ENCODE measurements around the gene SPATS2. TPM values are rescaled to one million over a fixed set of nuclear protein-coding genes. Genes with fewer than 3 reads are reported as not detected.
"Not testable (repeated sequence)": the region's sequence is repeated elsewhere in the genome, so short reads cannot be mapped to it uniquely, and the experiment has no call there.

Gene SPATS2
- 21.3 and 33.4 TPM in 2 replicates for total RNA-seq

DNA sequence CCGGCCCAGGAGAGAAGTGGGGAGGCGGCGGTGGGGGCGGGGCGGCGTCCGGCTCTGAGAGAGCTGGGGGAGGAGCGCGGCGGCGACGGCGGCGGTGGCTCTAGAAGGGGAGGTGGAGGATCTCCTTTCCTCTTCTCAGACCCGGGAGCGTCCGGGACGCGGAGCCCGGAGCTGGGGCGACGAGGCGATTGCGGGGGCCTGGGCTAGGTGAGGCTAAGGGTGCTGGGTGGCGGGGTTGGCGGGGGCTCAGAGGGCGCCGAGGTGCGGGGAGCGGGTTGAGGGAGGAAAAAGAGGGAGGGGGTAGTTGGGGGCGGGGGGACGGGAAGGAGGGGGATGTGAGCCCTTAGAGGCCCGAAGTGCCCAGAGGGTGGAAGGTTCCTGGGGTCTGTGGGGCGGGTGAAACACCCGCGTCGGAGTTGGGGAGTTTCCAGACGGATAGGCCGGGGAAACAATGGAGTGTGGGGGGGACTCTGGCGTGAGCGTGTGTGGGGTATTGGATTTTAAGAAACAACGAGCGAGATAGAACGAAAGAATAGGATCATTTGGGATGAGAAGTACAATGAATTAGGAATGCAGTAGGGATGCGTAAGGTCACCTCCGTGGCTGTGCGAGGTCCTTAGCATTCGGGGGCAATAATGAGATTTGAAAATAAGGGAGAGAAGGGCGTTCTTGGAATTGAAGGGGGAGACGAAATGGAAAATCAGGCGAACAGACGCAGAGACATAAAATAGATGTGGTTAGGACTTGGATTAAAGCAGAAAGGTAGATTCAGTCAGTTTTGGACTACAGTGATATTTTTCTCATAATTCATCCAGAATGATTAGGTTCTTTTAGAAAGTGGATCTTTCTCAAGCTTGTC, at the start of gene SPATS2:
TSS of gene SPATS2 (plus strand) at position 82 of the 859 bp plus-strand sequence. CDS start 93,551 bp downstream, outside the sequence.
- peak; percentile 31 for DNase-seq (ENCODE audit: low read depth)
- Histone ChIP-seq H3K36me3 (ENCODE audit: control insufficient read depth, insufficient read depth, low read length) (peaks cover 1% of the 10 kb centered on the region), H3K27me3 (ENCODE audit: control insufficient read depth, insufficient read depth, low read length) (no peaks in the 10 kb centered on the region), H3K4me3 (ENCODE audit: low read depth, low read length) (peak within 1 kb of the TSS; percentile 90)
- TF ChIP-seq, protein P1, sequence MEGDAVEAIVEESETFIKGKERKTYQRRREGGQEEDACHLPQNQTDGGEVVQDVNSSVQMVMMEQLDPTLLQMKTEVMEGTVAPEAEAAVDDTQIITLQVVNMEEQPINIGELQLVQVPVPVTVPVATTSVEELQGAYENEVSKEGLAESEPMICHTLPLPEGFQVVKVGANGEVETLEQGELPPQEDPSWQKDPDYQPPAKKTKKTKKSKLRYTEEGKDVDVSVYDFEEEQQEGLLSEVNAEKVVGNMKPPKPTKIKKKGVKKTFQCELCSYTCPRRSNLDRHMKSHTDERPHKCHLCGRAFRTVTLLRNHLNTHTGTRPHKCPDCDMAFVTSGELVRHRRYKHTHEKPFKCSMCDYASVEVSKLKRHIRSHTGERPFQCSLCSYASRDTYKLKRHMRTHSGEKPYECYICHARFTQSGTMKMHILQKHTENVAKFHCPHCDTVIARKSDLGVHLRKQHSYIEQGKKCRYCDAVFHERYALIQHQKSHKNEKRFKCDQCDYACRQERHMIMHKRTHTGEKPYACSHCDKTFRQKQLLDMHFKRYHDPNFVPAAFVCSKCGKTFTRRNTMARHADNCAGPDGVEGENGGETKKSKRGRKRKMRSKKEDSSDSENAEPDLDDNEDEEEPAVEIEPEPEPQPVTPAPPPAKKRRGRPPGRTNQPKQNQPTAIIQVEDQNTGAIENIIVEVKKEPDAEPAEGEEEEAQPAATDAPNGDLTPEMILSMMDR (IDR thresholded peaks at IDR 0.05; ENCODE audit: insufficient read depth, low read length, severe bottlenecking), result no peak
- no peak for FAIRE-seq

DNA sequence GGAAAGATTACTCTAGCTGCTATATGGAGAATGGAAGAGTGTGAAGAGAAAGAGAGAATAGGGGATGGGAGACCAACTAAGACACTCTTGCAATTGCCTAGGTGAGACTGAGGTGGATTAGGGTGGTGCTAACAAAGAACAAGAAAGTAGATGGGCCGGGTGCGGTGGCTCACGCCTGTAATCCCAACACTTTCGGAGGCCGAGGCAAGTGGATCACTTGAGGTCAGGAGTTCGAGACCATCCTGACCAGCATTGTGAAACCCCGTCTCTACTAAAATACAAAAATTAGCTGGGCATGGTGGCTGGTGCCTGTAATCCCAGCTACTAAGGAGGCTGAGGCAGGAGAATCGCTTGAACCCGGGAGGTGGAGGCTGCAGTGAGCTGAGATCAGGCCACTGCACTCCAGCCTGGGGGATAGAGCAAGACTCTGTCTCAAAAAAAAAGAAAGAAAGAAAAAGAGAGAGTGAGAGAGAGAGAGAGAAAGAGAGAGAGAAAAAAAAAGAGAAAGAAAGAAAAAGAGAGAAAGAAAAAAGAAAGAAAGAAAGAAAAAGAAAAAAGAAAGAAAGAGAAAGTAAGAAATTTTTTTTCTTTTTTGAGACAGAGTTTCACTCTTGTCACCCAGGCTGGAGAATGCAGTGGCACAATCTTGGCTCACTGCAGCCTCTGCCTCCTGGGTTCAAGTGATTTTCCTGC, 46.7 kb upstream of the SPATS2 start:
- not testable (repeated sequence) for DNase-seq (ENCODE audit: low read depth); H3K36me3 ChIP-seq (ENCODE audit: control insufficient read depth, insufficient read depth, low read length); FAIRE-seq; H3K4me3 ChIP-seq (ENCODE audit: low read depth, low read length); H3K27me3 ChIP-seq (ENCODE audit: control insufficient read depth, insufficient read depth, low read length)

DNA sequence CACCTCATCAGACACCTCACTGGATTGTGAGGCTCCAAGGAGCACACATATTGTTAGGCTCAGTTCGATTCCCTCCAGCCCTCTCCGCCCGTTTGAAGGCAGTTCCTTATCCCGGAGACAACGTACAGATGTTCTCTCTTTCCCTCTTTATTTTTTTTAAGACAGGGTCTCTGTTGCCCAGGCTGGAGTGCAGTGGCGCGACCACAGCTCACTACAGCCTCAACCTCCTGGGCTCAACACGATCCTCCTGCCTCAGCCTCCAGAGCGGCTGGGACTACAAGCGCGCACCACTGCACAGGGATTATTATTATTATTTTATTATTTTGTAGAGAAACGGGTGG, 44.9 kb upstream of the SPATS2 start:
- FAIRE-seq, result no peak
- TF ChIP-seq, protein P1 (IDR thresholded peaks at IDR 0.05; ENCODE audit: insufficient read depth, low read length, severe bottlenecking), result no peak
- Histone ChIP-seq H3K27me3 (ENCODE audit: control insufficient read depth, insufficient read depth, low read length) (no peaks in the 10 kb centered on the region), H3K36me3 (ENCODE audit: control insufficient read depth, insufficient read depth, low read length) (peaks cover 5% of the 10 kb centered on the region), H3K4me3 (ENCODE audit: low read depth, low read length) (peak overlapping the region; percentile 68)
- DNase-seq (ENCODE audit: low read depth), result no peak

DNA sequence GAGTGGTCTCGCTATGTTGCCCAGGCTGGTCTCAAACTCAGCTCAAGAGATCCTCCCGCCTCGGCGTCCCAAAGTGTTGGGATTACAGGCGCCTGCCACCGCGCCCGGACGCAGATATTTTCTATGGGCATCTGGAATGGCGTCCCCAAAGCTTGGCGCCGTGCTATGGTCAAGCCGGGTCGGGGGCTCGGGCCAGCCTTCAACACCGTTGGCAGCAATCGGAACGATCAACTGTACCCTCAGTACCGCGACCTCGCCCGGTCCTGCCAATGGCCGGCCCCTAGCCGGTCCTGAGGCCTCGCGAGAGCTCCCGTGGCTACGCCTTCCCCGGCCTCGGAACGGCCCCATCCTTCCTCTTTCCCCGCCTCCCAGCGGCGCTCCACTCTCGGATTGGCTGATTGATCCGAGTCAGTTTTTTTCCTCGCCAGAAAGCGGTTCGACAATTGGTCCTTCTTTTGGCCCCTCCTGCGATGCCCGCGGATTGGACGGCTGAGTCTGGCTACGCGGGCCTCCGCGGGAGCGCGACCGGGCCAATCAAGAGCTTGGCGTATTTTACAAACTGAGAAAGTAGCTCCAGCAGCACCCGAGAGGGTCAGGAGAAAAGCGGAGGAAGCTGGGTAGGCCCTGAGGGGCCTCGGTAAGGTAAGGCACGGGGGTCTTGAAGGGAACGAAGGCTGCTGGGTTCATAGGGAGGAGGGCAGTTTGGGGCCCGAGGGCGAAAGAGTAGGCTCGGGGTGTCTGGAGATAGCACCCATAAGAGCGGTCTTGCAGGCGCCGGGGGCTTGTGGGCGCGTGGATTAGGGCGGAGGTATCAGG, 44.3 kb upstream of the SPATS2 start, which contains the start of gene TROAP:
TSS of gene TROAP (plus strand) at position 548 of the 816 bp plus-strand sequence. CDS start 354 bp downstream, outside the sequence.
- H3K27me3 ChIP-seq (ENCODE audit: control insufficient read depth, insufficient read depth, low read length), result no peaks in the 10 kb centered on the region
- H3K36me3 ChIP-seq (ENCODE audit: control insufficient read depth, insufficient read depth, low read length), result peaks cover 6% of the 10 kb centered on the region
- TF ChIP-seq, protein P1 (IDR thresholded peaks at IDR 0.05; ENCODE audit: insufficient read depth, low read length, severe bottlenecking), result no peak
- FAIRE-seq, result no peak
- peak; percentile 96 for DNase-seq (ENCODE audit: low read depth)
- peak within 1 kb of the TSS; percentile 68 for H3K4me3 ChIP-seq (ENCODE audit: low read depth, low read length)

DNA sequence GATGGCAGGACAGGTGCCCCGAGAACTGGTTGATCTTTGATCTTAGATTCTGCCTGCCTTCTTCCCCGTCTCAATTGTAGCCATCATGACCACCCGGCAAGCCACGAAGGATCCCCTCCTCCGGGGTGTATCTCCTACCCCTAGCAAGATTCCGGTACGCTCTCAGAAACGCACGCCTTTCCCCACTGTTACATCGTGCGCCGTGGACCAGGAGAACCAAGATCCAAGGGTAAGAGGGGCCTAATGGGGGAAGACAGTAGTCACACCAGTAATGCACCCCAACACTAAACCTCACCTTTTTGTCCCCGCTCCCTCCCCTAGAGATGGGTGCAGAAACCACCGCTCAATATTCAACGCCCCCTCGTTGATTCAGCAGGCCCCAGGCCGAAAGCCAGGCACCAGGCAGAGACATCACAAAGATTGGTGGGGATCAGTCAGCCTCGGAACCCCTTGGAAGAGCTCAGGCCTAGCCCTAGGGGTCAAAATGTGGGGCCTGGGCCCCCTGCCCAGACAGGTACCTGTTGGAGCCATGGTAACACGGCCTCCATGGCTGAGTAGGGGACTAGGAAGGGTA, 43.7 kb upstream of the SPATS2 start:
- H3K4me3 ChIP-seq (ENCODE audit: low read depth, low read length), result peak overlapping the region; percentile 58
- FAIRE-seq, result no peak
- TF ChIP-seq, protein P1 (IDR thresholded peaks at IDR 0.05; ENCODE audit: insufficient read depth, low read length, severe bottlenecking), result no peak
- H3K36me3 ChIP-seq (ENCODE audit: control insufficient read depth, insufficient read depth, low read length), result peaks cover 6% of the 10 kb centered on the region
- H3K27me3 ChIP-seq (ENCODE audit: control insufficient read depth, insufficient read depth, low read length), result no peaks in the 10 kb centered on the region
- DNase-seq (ENCODE audit: low read depth), result no peak
